GM23338 (cell line): ENCODE data around the gene CANT1.

Source experiments
- CREB1 ChIP-seq: fragments of 250-450 bp; sonication (Bioruptor Pico); IDR thresholded peaks from 2 replicates; pipeline ENCODE4 v1.5.0; 2020; ENCODE audit warnings: low read depth, mild to moderate bottlenecking, moderate library complexity
- EZH2phosphoT487 ChIP-seq: fragments of 200-600 bp; sonication (generic); IDR thresholded peaks from one replicate; pipeline ENCODE4 v1.8.1; 2018; ENCODE audit warnings: antibody characterized with exemption; ENCODE audit not compliant: unreplicated experiment
- POLR2AphosphoS5 ChIP-seq: IDR thresholded peaks from 2 replicates; pipeline ENCODE4 v1.6.1; 2016; ENCODE audit warnings: antibody characterized with exemption, low read depth
- TF ChIP-seq, protein P1 (sequence below), 2 experiments: fragments of 200-600 bp in 1 of 2; sonication (generic) in 1 of 2; conservative IDR thresholded peaks; 2 replicates each; pipeline versions ENCODE4 v1.5.1 to v1.6.1; 2016 to 2017; ENCODE audit warnings: antibody characterized with exemption in 2 of 2, low read depth in 2 of 2, mild to moderate bottlenecking in 2 of 2, moderate library complexity in 1 of 2

- no peak for TF ChIP-seq EZH2phosphoT487
- no peak for TF ChIP-seq POLR2AphosphoS5
- TF ChIP-seq CREB1 (CRISPR knock-in tag) = no peak
- TF ChIP-seq, protein P1, sequence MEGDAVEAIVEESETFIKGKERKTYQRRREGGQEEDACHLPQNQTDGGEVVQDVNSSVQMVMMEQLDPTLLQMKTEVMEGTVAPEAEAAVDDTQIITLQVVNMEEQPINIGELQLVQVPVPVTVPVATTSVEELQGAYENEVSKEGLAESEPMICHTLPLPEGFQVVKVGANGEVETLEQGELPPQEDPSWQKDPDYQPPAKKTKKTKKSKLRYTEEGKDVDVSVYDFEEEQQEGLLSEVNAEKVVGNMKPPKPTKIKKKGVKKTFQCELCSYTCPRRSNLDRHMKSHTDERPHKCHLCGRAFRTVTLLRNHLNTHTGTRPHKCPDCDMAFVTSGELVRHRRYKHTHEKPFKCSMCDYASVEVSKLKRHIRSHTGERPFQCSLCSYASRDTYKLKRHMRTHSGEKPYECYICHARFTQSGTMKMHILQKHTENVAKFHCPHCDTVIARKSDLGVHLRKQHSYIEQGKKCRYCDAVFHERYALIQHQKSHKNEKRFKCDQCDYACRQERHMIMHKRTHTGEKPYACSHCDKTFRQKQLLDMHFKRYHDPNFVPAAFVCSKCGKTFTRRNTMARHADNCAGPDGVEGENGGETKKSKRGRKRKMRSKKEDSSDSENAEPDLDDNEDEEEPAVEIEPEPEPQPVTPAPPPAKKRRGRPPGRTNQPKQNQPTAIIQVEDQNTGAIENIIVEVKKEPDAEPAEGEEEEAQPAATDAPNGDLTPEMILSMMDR (conservative IDR thresholded peaks at IDR 0.05; ENCODE audit: low read depth in 2 of 2) = no peak
These were observed 8.8 kb upstream of the CANT1 start for GRCh38 chr17:79018370-79018695.
